GM12891 (cell line): ENCODE results near the gene IFI27L2.

Experiments
- POLR2AphosphoS5 ChIP-seq: IDR thresholded peaks from 2 replicates; pipeline ENCODE4 v1.6.1; 2011; ENCODE audit warnings: low read depth, low read length, control low read depth
- POU2F2 ChIP-seq: IDR thresholded peaks from 2 replicates; pipeline ENCODE4 v1.6.1; 2011; ENCODE audit warnings: low read depth, mild to moderate bottlenecking, control low read depth, low read length, moderate library complexity
- TAF1 ChIP-seq: IDR thresholded peaks from 2 replicates; pipeline ENCODE4 v1.6.1; 2011; ENCODE audit warnings: low read depth, low read length, control low read depth

DNA sequence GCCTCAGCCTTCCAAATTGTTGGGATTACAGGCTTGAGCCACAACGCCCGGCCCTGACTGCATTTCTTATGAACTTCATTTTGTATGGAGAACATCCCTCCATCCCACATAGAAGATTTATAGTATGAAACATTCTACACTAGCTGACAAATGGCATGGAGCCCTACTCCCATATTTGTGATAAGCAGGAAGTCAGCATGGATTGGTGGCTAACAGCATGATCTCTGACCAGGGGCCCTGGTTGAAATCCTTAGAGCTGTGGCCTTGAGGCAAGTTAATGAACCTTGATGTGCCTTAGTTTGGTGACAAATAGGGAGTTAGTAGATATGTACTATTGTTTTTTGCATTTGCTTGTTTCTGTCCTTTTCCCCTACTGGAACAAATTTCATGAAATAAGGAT lies 36.0 kb downstream of the IFI27L2 start:
- no peak for TF ChIP-seq TAF1
- TF ChIP-seq POLR2AphosphoS5: no peak
- no peak for TF ChIP-seq POU2F2
